Measurements from ENCODE around the gene RAB44. TPM values are rescaled to one million over a fixed set of nuclear protein-coding genes. Genes with fewer than 3 reads are reported as not detected.

Gene RAB44
- total and polyA plus RNA-seq, 9 of the 15 experiments (the other 6 are each of a cell fraction or from before 2014, with no cell fraction given): not detected

DNA sequence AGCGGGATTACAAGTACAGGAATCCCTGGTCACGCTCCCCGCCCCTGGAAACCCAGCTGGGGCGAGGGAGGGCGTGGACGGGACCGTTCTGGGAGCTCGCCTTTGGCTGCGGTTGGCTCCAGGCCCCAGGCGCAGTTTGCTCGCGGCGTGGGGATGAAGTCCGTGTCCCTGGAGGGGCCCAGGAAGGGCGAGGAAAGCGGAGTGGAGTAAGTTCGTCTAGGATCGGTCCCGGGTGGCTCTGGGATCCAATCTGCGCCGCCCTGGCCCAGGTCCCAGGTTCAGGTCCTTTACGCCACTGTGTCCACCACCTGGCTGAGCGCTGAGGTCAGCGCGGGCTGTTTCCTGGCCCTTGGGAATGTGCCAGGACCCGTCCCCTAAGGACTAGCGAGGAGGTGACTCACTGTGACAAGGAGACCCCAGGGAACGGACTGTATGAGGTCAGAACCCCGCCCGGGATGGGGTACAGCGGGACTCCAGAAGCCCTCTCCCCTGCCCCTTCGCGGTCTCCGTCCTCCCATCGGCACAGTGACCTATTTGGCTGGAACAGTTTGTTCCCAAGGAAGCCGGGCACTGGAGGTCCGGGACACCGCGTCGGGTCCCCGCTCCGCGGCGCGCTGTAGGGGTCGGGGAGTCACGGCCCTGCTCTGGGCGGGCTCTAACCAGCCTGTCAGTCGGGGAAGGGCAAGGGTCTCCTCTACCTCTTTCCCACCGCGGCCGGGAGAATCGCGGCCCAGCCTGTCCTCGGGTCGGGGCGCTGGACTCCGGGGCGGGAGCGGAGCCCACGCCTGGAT, 18.4 kb upstream of the RAB44 start (continued):
- no peak for TF ChIP-seq RFX7 (CRISPR knock-in tag; IDR thresholded peaks at IDR 0.05)
- TF ChIP-seq STAT5B (CRISPR knock-in tag; IDR thresholded peaks at IDR 0.05): no peak
- TF ChIP-seq NCOA2 (IDR thresholded peaks at IDR 0.05; ENCODE audit: partially characterized antibody in 2 of 2): no peak
- no peak for TF ChIP-seq ZNF184 (CRISPR knock-in tag; IDR thresholded peaks at IDR 0.05)
- no peak for TF ChIP-seq BDP1 (IDR thresholded peaks at IDR 0.05; ENCODE audit: insufficient read depth, insufficient read length)
- TF ChIP-seq, protein P1, sequence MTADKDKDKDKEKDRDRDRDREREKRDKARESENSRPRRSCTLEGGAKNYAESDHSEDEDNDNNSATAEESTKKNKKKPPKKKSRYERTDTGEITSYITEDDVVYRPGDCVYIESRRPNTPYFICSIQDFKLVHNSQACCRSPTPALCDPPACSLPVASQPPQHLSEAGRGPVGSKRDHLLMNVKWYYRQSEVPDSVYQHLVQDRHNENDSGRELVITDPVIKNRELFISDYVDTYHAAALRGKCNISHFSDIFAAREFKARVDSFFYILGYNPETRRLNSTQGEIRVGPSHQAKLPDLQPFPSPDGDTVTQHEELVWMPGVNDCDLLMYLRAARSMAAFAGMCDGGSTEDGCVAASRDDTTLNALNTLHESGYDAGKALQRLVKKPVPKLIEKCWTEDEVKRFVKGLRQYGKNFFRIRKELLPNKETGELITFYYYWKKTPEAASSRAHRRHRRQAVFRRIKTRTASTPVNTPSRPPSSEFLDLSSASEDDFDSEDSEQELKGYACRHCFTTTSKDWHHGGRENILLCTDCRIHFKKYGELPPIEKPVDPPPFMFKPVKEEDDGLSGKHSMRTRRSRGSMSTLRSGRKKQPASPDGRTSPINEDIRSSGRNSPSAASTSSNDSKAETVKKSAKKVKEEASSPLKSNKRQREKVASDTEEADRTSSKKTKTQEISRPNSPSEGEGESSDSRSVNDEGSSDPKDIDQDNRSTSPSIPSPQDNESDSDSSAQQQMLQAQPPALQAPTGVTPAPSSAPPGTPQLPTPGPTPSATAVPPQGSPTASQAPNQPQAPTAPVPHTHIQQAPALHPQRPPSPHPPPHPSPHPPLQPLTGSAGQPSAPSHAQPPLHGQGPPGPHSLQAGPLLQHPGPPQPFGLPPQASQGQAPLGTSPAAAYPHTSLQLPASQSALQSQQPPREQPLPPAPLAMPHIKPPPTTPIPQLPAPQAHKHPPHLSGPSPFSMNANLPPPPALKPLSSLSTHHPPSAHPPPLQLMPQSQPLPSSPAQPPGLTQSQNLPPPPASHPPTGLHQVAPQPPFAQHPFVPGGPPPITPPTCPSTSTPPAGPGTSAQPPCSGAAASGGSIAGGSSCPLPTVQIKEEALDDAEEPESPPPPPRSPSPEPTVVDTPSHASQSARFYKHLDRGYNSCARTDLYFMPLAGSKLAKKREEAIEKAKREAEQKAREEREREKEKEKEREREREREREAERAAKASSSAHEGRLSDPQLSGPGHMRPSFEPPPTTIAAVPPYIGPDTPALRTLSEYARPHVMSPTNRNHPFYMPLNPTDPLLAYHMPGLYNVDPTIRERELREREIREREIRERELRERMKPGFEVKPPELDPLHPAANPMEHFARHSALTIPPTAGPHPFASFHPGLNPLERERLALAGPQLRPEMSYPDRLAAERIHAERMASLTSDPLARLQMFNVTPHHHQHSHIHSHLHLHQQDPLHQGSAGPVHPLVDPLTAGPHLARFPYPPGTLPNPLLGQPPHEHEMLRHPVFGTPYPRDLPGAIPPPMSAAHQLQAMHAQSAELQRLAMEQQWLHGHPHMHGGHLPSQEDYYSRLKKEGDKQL (CRISPR knock-in tag; IDR thresholded peaks at IDR 0.05; ENCODE audit: borderline replicate concordance): no peak; the same call in 1 of the 2 replicates
- no peak for TF ChIP-seq KLF13 (tag; IDR thresholded peaks at IDR 0.05; ENCODE audit: borderline replicate concordance, low read depth)
- peak; percentile 39 for TF ChIP-seq CCNT2 (IDR thresholded peaks at IDR 0.05; ENCODE audit: borderline replicate concordance, extremely low read depth, insufficient read length, low read depth, low read length)
- TF ChIP-seq ESRRA (IDR thresholded peaks at IDR 0.05; ENCODE audit: borderline replicate concordance, low read depth): 0 out of 2 replicates have a peak, but pooled peaks have one; percentile 10
- TF ChIP-seq ZNF282 (CRISPR knock-in tag; IDR thresholded peaks at IDR 0.05): 0 out of 2 replicates have a peak, but pooled peaks have one; percentile 85
- no peak for TF ChIP-seq TAF9B (IDR thresholded peaks at IDR 0.05; ENCODE audit: partially characterized antibody)
- TF ChIP-seq MCM5 (IDR thresholded peaks at IDR 0.05; ENCODE audit: low read depth): no peak
- no peak for TF ChIP-seq HNRNPLL (IDR thresholded peaks at IDR 0.05; ENCODE audit: low read depth, low read length, poor library complexity, severe bottlenecking)
- TF ChIP-seq NFE2 (IDR thresholded peaks at IDR 0.05; ENCODE audit: low read depth): no peak
- TF ChIP-seq ARHGAP35 (IDR thresholded peaks at IDR 0.05; ENCODE audit: partially characterized antibody): no peak
- TF ChIP-seq DPF2 (IDR thresholded peaks at IDR 0.05): peak; percentile 20; the same call in 1 of the 2 replicates
- TF ChIP-seq MED1 (CRISPR knock-in tag; IDR thresholded peaks at IDR 0.05; ENCODE audit: borderline replicate concordance): 0 out of 2 replicates have a peak, but pooled peaks have one; percentile 28
- no peak for TF ChIP-seq PURB (CRISPR knock-in tag; IDR thresholded peaks at IDR 0.05; ENCODE audit: low read depth)
- no peak for TF ChIP-seq TEAD2 (tag; IDR thresholded peaks at IDR 0.05)
- no peak for TF ChIP-seq ZBTB1 (CRISPR knock-in tag; IDR thresholded peaks at IDR 0.05; ENCODE audit: borderline replicate concordance, low read depth)
- TF ChIP-seq, protein P2, sequence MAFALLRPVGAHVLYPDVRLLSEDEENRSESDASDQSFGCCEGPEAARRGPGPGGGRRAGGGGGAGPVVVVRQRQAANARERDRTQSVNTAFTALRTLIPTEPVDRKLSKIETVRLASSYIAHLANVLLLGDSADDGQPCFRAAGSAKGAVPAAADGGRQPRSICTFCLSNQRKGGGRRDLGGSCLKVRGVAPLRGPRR (CRISPR knock-in tag; IDR thresholded peaks at IDR 0.05): no peak
- TF ChIP-seq PHF21A (IDR thresholded peaks at IDR 0.05; ENCODE audit: borderline replicate concordance, low read depth): no peak
- no peak for TF ChIP-seq ZNF134 (CRISPR knock-in tag; conservative IDR thresholded peaks at IDR 0.05)
- no peak for TF ChIP-seq PTRF (tag; IDR thresholded peaks at IDR 0.05)
- no peak for TF ChIP-seq BCL6 (CRISPR knock-in tag; IDR thresholded peaks at IDR 0.05)

Data from K562 (cell line).